Measurements from ENCODE around the gene SND1. TPM values are rescaled to one million over a fixed set of nuclear protein-coding genes. Genes with fewer than 3 reads are reported as not detected.

The SND1 gene
- total RNA-seq, 1 donor from 2014 or later, result 185 TPM

DNA sequence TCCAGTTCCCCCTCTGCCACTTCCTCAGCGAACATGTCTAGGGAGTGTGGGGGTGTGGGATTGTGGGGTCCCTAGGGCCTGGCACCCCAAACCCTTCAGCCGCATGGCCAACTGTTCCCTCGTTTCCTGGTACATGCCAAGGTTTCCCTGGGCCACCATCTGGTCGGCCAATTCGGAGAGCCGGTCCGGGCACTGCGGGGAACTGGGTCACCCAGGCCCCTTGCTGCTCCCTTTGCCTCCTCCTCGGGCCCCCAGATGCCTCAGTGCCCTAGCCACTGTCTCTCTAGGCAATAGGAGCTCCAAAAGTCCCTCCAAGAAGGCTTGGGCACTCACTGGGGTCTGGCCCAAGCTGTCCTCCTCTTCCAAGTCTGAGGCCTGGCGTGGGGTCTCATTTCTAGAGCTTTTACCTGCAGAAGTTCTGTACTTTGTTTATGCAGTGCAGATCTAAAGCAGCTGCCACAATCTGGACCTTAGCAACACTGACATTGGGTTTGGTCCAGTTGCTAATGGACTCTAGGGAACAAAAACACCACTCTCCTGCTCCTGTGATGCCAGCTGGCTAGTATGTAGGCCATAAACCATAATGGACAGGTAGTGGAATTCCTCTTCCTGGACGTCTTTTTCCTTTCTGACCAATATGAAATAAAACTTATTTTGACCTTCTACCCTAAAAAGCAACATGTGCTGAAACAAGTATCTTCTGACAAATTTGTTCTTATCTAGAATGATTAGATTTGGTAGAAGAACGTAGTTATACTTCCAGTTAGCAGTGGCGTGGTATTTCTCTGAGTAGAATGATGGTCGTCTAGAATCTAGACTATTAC is 206.3 kb downstream of the SND1 start:
- no peak for DNase-seq (ENCODE audit: extremely low read depth, low read depth, low spot score)

DNA sequence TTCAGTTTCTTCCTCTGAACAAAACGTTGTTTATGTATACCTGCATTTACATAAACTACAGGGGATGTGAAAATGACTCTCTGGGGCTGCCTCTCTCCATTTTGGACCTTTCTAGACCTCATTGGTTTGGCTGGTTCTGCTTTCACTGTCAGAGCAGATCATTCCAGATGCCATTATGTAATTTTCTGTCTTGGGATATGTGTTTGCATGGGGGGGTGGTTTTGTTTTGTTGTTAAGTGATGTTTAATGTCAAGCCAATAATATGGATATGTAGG is 206.9 kb downstream of the SND1 start:
- DNase-seq (ENCODE audit: extremely low read depth, low read depth, low spot score), result no peak

GRCh38 chr7:127859330-127859729 is 207.3 kb downstream of the SND1 start:
- DNase-seq (ENCODE audit: extremely low read depth, low read depth, low spot score), result no peak

GRCh38 chr7:127862525-127862924 is 210.5 kb downstream of the SND1 start:
- DNase-seq (ENCODE audit: extremely low read depth, low read depth, low spot score), result no peak

- no peak for DNase-seq (ENCODE audit: extremely low read depth, low read depth, low spot score)
Measured at GRCh38 chr7:127863082-127863481, 211.1 kb downstream of the SND1 start.

GRCh38 chr7:127865466-127865865 is 213.5 kb downstream of the SND1 start:
- no peak for DNase-seq (ENCODE audit: extremely low read depth, low read depth, low spot score)

- no peak for DNase-seq (ENCODE audit: extremely low read depth, low read depth, low spot score)
Measured at GRCh38 chr7:127870231-127870907, 218.4 kb downstream of the SND1 start.

- DNase-seq (ENCODE audit: extremely low read depth, low read depth, low spot score), result no peak
Measured at GRCh38 chr7:127871226-127871625, 219.2 kb downstream of the SND1 start.

DNA sequence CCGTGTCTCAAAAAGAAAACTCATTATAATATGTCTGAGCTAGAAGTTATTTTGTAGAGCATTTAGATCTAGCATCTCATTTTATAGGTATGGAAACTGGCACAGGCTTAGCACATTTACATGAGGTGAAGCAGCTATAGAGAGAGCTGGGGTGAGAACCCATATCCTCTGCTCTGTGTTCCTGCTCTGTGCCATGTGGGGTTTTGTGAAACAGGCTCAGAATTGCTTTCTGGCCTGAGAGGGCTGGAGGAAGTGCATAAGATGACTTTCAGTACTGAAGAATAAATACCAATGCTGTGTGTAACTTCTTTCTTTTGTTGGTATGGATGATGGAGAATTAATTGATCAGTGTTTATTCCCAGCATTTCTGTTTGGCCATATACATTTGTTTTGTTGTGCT is 220.1 kb downstream of the SND1 start:
- no peak for DNase-seq (ENCODE audit: extremely low read depth, low read depth, low spot score)

GRCh38 chr7:127873151-127873550 is 221.2 kb downstream of the SND1 start:
- no peak for DNase-seq (ENCODE audit: extremely low read depth, low read depth, low spot score)

DNA sequence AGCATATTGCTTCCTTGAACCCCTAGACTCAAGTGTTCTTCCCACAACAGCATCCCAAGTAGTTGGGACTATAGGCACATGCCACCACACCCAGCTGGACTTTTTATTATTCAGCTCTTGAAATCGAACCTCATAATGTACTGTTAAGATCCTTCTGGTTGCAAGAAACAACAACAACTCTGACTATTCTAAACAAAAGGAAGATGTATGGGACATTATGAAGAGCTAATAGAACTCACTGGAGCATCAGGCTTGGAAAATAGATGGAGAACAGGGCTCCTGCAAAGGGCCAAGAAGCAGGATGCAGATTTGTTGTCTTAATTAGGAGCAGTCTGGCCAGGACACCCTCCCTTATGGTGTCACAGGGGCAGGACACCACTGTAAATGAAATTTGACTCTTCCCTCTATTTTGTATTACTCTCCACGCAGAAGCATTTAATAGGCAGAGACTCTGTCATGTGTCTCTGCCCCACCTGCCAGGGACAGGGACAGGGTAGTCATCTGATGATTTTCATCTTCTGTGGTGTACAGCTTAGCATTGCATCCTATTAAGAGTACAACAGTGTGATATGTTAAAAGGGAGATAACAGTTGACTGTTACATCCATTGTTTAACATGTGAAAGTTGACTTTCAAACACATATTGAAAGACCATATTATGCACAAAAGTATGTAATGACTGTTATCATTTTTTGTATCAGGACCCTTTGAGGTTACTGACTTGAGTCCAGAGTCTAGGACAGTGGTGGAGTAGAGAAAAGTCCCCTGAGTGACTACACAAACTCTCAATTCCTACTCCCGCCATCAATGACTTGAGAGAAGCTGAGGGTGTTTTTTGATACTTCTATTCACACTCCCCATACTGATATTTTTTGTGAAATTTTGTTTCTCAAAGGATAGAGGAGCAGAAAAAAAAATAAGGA is 222.0 kb downstream of the SND1 start:
- DNase-seq (ENCODE audit: extremely low read depth, low read depth, low spot score), result no peak

- DNase-seq (ENCODE audit: extremely low read depth, low read depth, low spot score), result no peak
Measured at GRCh38 chr7:127874951-127875608, 223.1 kb downstream of the SND1 start.

DNA sequence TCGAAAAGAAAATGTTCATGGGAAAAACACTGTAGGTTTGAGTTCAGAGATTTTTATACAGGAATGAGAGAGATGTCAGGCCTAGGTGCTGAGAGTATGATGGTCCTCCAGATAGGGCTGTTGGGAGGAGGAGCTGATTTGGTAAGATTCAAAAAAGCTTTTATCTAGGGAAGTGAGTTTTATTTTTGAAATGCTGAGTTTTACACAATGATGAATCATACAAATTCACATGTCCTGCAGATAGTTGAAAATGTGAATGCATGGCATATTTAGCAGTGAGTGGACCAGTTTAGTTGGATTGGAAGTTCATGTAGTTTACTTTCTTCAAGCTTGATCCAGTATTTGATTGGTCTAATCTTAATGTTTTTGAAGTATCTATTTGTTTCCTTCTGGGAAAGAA is 224.4 kb downstream of the SND1 start:
- DNase-seq (ENCODE audit: extremely low read depth, low read depth, low spot score), result no peak

- no peak for DNase-seq (ENCODE audit: extremely low read depth, low read depth, low spot score)
Measured at GRCh38 chr7:127877951-127878350, 226.0 kb downstream of the SND1 start.

- DNase-seq (ENCODE audit: extremely low read depth, low read depth, low spot score), result no peak
Measured at GRCh38 chr7:127878791-127879190, 226.8 kb downstream of the SND1 start.

GRCh38 chr7:127879436-127879835 is 227.4 kb downstream of the SND1 start:
- no peak for DNase-seq (ENCODE audit: extremely low read depth, low read depth, low spot score)

- no peak for DNase-seq (ENCODE audit: extremely low read depth, low read depth, low spot score)
Measured at GRCh38 chr7:127879942-127880341, 227.9 kb downstream of the SND1 start.

GRCh38 chr7:127880454-127880853 is 228.5 kb downstream of the SND1 start:
- no peak for DNase-seq (ENCODE audit: extremely low read depth, low read depth, low spot score)

DNA sequence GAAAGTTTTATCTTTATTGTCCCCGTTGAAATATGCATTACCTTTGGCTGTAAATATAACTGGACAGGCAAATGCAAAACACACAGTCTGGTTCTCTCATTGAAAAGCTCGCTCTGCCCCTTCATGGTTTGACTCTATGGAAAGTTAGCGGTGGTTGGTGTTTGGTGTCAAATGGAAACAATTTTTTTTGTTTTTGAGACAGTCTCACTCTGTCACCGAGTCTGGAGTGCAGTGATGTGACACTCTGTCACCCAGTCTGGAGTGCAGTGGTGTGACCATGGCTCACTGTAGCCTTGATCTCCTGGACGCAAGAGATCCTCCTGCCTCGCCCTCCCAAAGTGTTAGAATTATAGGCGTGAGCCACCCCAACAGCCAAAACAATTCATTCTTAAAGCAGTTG is 229.6 kb downstream of the SND1 start:
- DNase-seq (ENCODE audit: extremely low read depth, low read depth, low spot score), result no peak

DNA sequence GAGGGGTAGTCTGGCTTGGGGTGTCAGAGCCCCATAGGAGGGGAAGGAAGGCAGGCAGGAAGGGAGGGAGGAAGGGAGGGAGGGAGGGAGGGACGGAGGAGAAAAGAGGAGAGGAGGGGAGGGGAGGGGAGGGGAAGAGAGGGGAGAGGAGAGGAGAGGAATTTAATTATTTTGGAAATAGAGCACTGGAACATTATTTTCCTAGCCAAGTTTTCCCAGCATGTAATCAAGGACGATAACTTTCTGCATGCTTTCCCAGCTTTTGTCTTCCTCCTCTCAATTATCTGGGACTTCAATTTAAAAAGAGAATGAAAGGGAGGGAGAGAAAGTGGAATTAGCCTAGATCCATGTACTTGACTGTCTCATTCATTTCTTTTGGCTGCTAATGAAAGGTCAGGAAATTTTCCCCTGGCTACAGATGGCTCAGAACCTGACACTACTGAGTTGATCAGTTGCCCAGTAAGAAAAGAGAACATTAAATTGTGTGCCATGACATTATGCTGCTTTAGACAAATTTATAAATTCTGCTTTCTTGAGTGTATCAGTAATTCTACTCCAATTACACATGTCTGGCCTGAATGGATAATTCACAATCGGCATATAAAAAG is 230.4 kb downstream of the SND1 start:
- no peak for DNase-seq (ENCODE audit: extremely low read depth, low read depth, low spot score)
